HG03457 (cell line): ENCODE results near the gene NEK8.

Source experiments
- ATAC-seq: cut with Tn5 transposase; IDR thresholded peaks from one replicate; pipeline ENCODE4 v1.9.1; 2021; ENCODE audit warnings: moderate number of reproducible peaks; ENCODE audit not compliant: unreplicated experiment

Gene NEK8

DNA sequence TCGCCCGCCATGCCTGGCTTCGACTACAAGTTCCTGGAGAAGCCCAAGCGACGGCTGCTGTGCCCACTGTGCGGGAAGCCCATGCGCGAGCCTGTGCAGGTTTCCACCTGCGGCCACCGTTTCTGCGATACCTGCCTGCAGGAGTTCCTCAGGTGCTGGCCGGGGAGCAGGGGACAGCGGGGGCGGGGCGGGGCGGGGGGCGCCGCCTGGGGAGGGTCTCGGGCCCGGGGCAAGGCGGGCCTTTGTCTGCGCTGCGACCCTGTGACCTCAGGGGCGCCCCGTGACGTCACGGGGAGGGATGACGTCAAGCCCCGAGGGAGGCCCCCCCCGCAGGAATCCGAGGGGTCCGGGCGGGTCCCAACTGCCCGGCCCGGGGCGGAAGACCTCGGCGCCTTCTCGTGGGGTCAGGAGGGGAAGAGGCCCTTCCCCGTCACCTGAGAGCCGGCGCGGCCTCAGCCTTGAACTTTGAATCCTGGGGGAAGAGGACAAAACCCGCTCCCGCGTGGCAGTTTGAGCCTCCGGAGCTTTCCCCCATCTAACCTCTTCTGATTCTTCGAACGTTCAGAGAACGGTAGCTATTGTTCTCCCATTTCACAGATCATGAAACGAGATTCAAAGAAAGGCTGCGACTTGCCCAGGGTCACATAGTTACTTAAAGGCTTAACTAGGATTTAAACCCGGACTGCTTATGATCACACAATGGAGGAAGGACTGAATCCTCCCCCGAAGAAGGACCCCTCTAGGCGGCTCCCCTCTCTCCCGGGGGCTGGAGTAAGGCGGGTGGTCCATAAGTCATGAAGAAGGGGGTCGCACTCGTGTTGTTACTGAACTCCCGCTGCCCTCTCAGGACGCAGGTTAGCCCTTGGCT lies 15.8 kb downstream of the NEK8 start:
- peak; percentile 2 for ATAC-seq

- ATAC-seq = no peak
These were observed 16.6 kb downstream of the NEK8 start for GRCh38 chr17:28744972-28745785.

GRCh38 chr17:28745786-28746411 lies 17.3 kb downstream of the NEK8 start:
- no peak for ATAC-seq

- no peak for ATAC-seq
These were observed 18.0 kb downstream of the NEK8 start for GRCh38 chr17:28746611-28747050.

GRCh38 chr17:28747051-28747691 lies 18.6 kb downstream of the NEK8 start:
- no peak for ATAC-seq

DNA sequence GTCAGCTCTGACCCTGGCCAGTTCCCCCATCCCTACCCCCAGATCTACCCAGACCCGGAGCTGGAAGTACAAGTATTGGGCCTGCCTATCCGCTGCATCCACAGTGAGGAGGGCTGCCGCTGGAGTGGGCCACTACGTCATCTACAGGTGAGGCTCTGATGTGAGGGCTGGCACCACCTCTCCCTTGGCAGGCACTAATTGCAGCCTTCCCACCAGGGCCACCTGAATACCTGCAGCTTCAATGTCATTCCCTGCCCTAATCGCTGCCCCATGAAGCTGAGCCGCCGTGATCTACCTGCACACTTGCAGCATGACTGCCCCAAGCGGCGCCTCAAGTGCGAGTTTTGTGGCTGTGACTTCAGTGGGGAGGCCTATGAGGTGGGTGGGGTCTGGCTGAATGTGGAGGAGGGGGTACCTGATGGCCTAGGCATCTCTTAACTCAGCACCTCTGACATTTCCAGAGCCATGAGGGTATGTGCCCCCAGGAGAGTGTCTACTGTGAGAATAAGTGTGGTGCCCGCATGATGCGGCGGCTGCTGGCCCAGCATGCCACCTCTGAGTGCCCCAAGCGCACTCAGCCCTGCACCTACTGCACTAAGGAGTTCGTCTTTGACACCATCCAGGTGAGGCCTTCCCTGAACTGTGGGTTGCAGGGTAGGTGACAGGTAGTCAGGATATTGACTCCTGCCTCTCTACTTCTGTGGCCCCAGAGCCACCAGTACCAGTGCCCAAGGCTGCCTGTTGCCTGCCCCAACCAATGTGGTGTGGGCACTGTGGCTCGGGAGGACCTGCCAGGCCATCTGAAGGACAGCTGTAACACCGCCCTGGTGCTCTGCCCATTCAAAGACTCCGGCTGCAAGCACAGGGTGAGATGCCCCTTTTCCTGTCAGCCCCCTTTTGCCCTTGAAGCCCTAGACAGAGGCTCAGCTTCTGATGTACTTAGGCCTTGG lies 19.5 kb downstream of the NEK8 start:
- ATAC-seq = no peak

- no peak for ATAC-seq
These were observed 20.4 kb downstream of the NEK8 start for GRCh38 chr17:28748852-28749515.

DNA sequence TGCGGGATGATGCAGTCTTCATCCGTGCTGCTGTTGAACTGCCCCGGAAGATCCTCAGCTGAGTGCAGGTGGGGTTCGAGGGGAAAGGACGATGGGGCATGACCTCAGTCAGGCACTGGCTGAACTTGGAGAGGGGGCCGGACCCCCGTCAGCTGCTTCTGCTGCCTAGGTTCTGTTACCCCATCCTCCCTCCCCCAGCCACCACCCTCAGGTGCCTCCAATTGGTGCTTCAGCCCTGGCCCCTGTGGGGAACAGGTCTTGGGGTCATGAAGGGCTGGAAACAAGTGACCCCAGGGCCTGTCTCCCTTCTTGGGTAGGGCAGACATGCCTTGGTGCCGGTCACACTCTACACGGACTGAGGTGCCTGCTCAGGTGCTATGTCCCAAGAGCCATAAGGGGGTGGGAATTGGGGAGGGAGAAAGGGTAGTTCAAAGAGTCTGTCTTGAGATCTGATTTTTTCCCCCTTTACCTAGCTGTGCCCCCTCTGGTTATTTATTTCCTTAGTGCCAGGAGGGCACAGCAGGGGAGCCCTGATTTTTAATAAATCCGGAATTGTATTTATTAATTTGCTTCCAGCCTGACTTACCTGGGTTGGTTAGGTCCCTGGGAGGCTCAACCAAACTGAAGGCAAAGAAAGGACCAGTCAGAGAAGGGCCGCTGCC lies 21.1 kb downstream of the NEK8 start:
- ATAC-seq = no peak

DNA sequence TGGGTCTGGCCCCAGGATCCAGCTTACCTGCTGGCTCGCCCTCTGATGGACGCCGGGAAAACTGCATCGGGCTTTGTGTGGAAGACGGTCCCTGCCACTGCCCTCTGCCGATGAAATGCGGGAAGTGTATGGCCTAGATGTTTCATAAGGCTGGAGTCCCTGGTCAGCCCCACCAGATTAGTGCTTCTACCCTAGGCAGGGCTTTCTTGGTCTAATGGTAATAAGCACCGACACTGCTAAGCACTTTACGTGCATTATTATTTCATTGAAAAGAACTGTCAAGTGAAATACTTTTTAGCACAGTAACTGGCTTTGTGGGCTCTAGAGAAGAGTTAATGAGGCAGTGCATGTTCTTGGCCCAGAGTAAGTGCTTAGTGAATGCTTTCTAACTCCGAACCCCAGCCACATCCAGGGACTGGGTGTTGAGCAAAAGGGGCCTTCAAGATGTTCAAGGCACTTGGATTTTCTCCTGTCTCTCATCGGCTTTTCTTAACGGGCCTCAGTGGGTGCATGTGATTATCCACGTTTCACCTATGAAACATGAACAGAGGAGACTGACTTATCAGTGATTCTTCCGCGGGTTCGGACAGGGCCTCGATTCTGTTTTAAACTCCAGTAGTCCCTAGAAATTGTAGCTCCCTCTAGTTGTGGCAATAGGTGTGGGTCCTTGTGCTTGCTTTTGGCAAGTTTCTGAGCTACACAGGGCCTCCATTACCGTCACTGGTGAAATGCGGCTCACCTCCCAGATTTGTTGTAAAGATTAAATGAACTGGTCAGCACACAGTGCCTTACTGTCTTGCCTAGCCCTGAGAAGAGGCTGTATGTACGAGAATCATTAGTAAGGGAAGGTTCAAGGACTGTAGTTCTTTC lies 21.8 kb downstream of the NEK8 start:
- no peak for ATAC-seq

DNA sequence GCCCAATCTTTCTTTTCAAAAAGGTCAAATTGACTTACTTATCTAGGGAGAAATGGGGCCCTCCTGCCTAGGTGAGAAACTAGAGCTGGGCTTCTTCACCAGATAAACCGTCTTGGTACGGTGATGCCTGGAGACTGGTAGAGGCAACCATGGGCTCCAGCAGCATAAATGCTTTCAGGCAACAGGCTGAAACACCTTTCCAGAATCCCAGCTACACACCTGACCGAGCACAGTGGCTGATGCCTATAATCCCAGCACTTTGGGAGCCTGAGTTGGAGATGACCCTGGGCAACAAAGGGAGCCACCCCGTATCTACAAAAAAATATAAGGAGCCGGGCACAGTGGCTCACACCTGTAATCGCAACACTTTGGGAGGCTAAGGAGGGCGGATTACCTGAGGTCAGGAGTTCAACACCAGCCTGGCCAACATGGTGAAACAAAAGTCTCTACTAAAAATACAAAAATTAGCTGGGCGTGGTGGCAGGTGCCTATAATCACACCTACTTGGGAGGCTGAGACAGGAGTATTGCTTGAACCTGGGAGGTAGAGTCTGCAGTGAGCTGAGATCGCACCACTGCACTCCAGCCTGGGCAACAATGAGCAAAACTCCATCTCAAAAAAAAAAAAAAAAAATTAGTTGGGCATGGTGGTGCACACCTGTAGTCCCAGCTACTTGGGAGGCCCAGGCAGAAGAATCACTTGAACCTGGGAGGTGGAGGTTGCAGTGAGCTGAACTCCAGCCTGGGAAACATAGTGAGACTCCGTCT lies 23.2 kb downstream of the NEK8 start:
- no peak for ATAC-seq

GRCh38 chr17:28755486-28755885 lies 26.9 kb downstream of the NEK8 start:
- ATAC-seq = no peak

GRCh38 chr17:28756049-28756804 lies 27.6 kb downstream of the NEK8 start:
- ATAC-seq = no peak

GRCh38 chr17:28758411-28759121 lies 30.0 kb downstream of the NEK8 start:
- ATAC-seq = no peak

DNA sequence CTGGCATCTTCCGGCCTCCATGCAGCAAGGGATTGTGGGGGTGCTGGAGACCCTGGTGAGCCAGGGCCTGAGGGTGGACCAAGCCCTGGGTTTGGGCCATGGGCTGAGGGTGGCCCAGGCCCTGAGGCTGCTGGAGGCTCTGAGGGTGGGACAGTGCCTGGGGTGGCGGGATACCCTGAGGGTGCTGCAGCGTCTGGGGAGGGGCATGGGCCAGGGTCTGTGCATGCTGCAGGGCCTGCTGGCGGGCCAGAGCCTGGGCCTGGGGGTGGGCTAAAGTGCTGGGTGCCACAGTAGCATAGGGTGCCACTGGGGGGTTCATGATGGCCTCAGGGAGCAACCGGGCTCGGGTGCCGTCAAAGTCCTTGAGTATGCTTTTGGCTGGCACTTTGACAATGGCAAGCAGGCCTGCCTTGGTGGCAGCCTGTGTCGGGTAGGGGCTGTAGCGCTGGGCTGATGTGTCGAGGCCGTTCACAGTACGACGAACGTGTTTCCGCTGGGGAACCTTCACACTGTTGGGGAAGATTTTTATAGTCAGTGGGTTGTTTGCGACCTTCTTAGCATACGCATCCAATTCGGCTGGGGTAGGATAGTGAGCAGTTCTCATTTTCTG lies 30.8 kb downstream of the NEK8 start:
- ATAC-seq = no peak
